ENCODE results near the gene SMAD3.
A peak's percentile ranks its signal among the peaks of the same experiment; 100 is the strongest.

The SMAD3 gene

DNA sequence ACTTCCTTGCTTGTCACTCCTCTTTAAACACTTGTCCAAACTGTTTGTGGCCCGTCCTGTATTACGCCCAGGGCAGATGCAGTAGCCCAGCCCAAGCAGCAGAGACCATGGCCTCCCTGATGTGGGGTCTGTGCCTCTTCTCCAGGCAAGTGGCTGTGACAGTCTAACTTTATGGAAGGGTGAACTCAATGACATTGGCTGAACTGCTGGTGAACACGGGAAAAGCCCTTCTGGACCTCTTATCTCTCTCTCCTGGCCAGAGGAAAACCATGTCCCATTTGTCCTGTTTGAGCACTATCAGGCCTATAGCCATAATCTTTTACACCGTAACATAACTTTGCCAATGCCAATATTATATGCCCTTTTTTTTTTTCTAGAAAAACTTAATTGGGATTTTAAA, 67.6 kb downstream of the SMAD3 start:
- DNase-seq = no peak

DNA sequence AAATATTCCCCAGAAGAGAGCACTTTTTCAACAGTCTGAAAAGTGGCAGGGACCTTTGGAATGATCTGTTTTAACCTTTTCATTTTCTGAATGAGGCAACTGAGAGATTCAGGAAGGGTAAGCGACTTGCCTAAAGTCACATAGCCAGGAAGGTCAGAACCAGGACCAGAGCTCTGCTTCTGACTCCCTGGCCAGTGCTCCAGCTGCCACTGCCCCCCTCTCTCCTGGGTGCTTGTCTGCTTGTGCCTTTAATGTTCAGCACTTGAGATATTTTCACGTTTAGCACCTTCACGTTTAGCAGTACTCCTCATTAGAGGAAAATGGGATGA, 68.3 kb downstream of the SMAD3 start:
- DNase-seq = no peak

- no peak for DNase-seq
Observed at GRCh38 chr15:67134067-67134838, 68.9 kb downstream of the SMAD3 start.

DNA sequence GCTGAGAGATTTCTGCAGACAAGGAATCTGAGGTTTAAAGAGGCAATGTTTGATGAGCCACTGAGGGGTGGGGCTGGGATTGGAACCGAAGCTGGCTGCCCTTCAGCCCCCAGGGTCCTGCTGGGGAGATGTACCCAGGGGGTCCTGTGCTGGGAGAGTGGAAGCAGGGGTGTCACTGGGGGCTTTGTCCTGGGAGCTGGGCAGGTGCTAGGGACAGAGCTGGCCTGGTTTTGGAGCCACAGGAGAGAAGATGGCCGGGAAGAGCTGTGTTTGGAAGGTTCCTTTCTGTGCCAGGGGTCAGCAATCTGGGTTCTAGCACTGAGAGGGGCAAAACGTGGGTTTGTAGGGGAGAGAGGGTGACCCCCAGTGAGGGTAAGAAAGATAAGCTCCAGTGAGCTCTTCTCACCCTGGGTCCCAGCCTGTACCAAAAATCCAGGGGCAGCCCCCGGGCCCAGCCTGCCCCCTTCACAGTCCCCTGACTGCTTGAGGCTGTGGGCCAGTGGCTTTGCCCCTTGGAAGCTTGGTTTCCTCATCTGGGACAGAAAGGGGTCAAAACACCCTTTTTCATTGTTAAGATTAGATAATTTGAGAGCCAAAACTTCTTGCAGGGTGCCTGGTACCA, 69.6 kb downstream of the SMAD3 start:
- DNase-seq = no peak

GRCh38 chr15:67135494-67135893, 70.1 kb downstream of the SMAD3 start:
- no peak for DNase-seq

DNA sequence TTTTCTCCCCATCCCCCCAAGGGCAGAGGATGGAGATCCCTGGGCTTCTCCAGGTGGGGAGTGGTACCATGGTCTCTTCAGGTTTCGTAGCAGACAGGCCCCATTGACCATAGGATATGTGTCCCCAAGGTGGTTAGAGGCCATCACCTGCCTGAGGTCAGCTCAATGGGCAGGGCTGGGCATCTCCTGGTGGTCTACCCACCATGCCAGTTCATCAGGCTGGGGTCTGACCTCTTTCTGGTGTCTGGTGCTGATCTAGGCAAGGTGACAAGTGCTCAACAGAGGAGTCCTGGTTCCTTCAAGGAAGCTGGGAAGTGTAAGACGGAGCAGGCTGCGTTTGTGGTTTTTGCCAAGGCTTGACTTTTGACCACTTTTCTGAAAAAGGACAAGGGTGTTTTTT, 71.4 kb downstream of the SMAD3 start:
- no peak for DNase-seq

DNA sequence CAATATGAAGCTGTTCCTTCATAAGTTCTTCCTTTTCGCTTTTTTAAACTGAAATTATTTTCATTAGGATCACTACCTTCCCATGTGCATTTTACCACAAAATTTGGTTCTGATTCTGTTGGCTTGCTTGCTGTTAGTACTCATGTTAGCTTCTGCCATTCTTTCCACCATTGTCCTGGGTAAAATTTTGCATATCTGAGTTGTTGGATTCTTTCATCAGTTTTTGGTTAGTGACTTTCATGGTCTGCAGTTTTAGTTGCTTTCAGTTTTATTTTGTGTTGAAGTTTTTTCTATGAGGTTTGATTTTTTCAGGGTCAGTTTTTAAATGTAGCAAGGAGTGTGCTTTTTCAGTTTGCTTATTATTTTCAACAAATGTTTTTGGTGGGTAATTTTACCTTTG, 71.9 kb downstream of the SMAD3 start:
- DNase-seq = no peak

GRCh38 chr15:67137951-67138848, 72.8 kb downstream of the SMAD3 start:
- no peak for DNase-seq

DNA sequence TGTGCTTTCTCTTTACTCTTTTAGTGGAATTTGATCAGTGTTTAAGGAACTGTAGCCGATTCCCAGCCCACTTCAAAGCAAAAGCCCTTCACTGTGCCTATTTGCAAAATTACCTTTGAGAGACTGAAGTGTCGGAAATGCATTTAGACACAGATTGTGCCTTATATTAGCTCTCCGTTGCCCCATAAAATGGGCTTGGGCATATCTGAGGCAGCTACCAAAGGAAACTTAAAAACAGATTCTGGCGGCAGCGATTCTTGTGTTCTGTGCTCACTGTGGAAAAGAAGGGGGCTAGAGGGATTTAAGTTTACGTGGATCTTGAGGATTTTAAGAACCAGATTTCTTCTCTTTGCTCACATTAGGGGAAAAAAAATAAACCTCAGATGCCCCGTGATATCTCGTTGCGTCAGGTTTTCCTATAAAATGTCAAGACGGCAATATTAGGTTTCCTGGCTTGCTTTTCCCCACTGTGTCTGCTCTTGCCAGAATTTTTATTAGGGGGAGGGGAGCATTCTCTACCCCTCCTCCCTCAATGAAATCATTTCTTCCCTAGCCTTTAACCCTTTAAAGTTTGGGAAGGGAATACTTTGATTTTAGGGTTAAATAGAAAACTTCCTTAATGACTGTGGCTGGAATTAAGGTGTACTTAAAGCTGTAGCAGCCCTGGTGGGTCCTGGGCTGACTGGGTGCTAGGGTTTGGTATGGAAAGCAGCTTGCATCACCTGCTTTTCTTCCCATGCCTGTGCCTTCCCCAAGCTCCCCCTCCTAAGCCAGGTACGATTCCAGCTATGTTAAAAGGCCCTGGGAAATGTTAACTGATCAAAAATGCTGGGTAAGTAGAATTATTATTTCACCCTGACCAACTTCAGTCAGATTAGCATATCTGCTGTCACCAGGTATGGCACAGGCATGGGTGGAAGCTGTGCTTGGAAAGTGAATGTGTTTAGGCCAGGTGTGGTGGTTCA, 73.8 kb downstream of the SMAD3 start:
- DNase-seq = no peak

DNA sequence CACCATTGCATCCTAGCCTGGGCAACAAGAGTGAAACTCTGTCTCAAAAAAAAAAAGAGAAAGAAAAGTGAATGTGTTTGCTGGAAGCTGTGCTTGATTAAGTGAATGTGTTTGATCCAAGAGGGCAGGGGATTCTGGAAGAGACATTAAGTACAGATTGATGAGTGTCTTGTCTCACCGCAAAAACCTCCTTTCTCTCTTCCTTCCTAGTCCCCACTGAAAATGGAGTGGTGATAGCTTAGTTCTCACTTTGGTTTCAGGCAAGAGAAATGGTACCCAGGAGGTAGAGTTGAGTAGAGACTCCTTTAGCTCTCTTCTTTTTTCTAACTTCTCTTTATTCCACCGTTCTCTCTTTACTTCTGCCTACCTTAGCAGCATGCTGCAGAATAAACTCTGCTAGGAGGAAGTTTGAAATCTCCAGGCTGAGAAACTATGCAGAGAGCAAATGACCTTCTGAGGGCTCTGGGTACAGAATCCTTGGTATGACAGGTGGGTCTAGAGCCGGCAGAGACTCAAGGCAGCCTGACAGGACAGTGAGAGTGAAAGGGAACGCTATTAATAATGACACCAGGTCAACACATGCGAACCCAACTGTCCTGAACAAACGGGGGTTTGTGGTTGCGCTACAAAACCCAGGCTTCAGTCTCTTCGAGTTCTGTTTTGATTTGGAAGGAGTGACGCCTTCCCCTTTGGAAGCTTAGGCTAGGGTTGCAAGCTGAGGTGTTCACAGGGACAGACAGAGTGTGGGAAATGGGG, 74.9 kb downstream of the SMAD3 start:
- no peak for DNase-seq

DNA sequence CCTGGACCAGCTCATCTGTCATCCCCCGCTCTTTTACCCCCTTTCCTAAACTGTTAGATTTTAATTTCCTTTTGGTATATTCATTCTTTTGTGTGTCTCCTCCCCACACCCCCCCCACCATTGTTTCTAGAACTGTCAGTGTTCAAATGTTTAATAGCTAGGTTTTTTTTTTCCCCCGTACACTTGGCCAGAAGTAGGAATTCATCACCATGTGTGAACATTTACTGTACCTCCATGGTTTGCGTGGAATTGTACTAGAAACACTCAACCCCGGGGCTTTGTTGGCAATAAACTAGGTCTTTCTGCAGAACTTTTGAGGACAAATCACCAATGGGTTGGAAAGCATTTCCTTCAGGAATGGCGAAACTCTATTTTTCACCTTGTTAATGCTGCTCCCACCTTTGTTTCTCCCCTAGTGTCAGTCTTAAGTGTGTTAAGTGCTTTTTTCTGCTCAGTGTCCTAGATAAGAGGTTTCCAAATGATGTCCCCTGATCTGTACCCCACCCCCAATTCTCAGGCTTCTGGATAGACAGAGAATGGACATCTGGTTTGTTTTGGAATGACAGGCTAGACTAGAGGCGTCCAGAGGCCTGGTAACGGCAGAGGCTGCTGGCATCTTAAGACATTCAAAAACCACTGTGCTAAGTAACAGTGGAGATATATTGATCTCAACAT, 76.8 kb downstream of the SMAD3 start:
- no peak for DNase-seq

DNA sequence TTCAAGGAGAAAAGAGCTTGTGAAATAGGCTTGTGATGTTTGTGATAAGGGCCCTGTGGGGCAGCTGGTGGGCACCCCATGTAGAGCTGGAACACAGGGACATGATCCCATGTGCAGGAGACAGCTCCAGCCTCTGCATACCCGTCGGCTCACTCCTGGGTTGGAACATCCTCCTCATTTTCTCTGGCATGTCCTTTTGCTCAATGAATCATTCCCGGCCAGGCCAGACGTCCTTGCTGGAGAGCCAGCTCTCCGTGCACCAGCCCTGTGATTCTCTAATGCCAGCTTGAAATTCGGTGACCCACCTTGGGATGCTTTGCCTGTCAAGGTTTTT, 77.3 kb downstream of the SMAD3 start:
- no peak for DNase-seq

DNA sequence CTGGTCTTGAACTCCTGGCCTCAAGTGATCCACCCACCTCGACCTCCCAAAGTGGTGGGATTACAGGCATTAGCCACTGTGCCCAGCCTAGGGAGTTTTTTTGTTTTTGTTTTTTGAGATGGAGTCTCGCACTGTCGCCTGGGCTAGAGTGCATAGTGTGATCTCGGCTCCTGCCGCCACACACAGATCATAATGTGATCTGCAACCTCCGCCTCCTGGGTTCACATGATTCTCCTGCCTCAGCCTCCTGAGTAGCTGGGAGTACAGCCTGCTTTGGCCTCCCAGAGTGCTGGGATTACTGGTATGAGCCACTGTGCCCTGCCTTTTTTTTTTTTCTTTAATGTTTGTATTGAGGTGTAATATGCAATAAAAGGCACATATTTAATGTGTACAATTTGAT, 78.2 kb downstream of the SMAD3 start:
- no peak for DNase-seq

DNA sequence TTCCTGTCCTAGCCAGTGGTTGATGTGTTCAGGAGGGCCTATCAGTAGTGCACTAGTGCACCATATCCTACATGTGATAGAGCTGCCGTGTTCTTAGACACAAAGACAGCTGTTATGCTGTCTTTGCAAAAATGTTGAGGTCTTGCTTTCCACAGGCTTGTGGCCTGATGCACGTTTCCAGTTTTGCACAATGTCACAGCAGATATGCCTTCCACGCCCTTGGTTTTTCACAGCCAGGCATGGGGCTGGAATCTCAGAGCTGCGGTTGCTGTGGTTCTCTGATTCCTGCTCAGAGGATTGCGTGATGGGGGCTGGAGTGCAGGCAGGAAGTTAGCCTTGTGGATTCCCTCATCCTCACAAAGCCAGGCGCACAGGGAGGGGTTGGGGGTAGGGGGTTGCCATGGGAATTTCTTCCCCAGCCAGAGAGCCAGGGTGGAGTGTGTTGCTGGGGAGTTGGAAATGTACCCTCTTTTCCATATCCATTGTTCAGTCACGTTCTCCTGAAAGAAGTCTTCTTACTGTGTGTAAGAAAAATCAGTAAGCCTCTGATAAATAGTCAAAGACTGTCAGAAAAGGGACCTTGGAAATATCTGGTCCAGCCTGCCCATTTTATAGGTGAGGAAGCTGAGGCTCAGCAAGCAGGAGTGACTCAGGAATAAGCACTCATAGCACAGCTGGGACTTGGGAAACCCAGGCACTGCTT, 79.4 kb downstream of the SMAD3 start:
- peak; percentile 37 for DNase-seq

- no peak for DNase-seq
Observed at GRCh38 chr15:67145312-67145610, 79.9 kb downstream of the SMAD3 start.

DNA sequence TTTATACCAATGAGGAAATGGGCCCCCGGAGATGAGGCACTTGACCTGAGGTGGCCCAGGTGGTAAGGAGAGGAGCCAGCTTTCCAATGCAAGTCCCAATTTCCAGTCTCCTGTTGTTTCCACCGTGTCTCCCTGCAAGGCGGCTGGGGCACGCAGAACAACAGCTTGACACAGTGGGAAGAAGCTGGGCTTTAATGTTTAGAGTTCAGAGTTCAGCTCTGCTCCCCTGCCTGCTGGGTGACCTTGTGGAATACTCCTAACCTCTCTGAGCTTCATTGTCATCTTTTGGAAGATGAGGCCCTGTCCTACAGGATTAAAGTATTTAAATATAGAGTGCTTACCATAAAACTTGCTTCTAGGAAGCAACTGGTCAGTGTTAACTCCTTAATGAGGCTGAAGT, 80.3 kb downstream of the SMAD3 start:
- no peak for DNase-seq

DNA sequence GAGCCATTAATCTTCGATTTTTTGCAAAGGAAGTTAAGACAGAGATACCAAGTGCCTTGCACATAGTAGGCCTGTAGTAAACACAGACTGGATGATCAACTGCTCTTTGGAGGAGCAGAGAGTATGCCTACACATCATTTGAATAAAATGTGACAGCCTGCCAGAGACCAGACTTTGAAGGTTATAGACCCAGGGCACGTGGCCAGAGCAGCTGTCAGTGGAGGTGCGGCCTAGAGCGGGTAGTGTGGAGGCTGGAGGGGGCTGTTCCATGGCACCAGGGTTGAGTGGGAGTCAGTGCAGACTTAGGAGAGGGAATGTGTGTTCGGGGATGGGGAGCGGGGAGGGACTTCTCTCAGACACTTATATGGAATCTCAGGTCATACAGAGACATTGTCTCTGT, 80.8 kb downstream of the SMAD3 start:
- DNase-seq = no peak

- no peak for DNase-seq
Observed at GRCh38 chr15:67146875-67147381, 81.5 kb downstream of the SMAD3 start.

GRCh38 chr15:67147396-67147949, 82.1 kb downstream of the SMAD3 start:
- no peak for DNase-seq

DNA sequence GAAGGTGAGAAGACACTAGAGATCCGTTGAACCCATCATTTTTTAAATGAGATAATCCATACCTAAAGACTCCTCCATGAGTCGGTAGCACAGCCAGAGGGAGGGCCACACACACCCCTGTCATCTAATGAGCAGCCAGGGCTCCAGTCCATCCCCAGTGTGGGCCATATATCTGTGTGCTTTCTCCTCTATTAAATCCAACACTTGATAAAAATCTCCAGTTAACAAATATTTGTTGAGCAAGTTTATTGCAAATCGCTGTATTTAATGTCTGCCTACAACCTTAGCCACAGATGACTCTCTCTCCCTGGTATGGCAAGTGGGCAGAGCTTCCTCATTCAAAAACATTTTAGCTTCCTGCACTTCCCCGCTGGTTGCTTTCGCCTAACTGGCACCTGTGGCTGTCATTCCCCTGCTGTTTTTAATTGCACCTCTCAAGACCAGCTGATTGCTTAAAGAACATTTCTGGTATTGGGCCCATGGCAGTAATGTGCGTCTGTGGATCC, 82.8 kb downstream of the SMAD3 start:
- DNase-seq = peak; percentile 47
